Neural progenitor cell (in vitro differentiated cells): ENCODE results near the gene MAST2. TPM values are rescaled to one million over a fixed set of nuclear protein-coding genes. Genes with fewer than 3 reads are reported as not detected.

ENCODE experiments used
- DNase-seq: peaks from one replicate; pipeline ENCODE4 v3.0.0-alpha.2; 2016; ENCODE audit warnings: low spot score
- H2AFZ ChIP-seq: fragments of 200-600 bp; sonication (generic); replicated peaks from 2 replicates; pipeline ENCODE4 v1.6.1; 2016; ENCODE audit warnings: antibody characterized with exemption
- H3F3A ChIP-seq: fragments of 200-600 bp; sonication (generic); 2 replicates; pipeline ENCODE4 v1.6.1; 2016; ENCODE audit warnings: antibody characterized with exemption, low read depth
- H3K27ac ChIP-seq: fragments of 200-600 bp; sonication (generic); 2 replicates; pipeline ENCODE4 v1.5.1; 2016; ENCODE audit warnings: mild to moderate bottlenecking
- H3K27me3 ChIP-seq: fragments of 200-600 bp; sonication (generic); 2 replicates; pipeline ENCODE4 v1.6.1; 2016; ENCODE audit warnings: mild to moderate bottlenecking, moderate library complexity
- H3K36me3 ChIP-seq: fragments of 200-600 bp; sonication (generic); 2 replicates; pipeline ENCODE4 v1.5.1; 2016
- H3K4me1 ChIP-seq: fragments of 200-600 bp; sonication (generic); 2 replicates; pipeline ENCODE4 v1.6.1; 2016; ENCODE audit warnings: mixed run types
- H3K4me2 ChIP-seq: fragments of 200-600 bp; sonication (generic); 2 replicates; pipeline ENCODE4 v1.6.1; 2016
- H3K4me3 ChIP-seq: fragments of 200-600 bp; sonication (generic); 2 replicates; pipeline ENCODE4 v1.5.1; 2016
- H3K79me2 ChIP-seq: fragments of 200-600 bp; sonication (generic); 2 replicates; pipeline ENCODE4 v1.6.1; 2016; ENCODE audit warnings: low read depth
- H3K9ac ChIP-seq: fragments of 200-600 bp; sonication (generic); 2 replicates; pipeline ENCODE4 v1.6.1; 2016
- H3K9me3 ChIP-seq: fragments of 200-600 bp; sonication (generic); 2 replicates; pipeline ENCODE4 v1.5.1; 2016; ENCODE audit warnings: low read depth
- H4K20me1 ChIP-seq: fragments of 200-600 bp; sonication (generic); 2 replicates; pipeline ENCODE4 v1.6.1; 2016; ENCODE audit warnings: low read depth
- H3K27ac Mint-ChIP-seq: 3 replicates; pipeline ENCODE4 v1.8.0; 2021; ENCODE audit warnings: mixed read lengths
- H3K27me3 Mint-ChIP-seq: 2 replicates; pipeline ENCODE4 v1.8.0; 2022; ENCODE audit warnings: low read depth, mild to moderate bottlenecking, inconsistent platforms, moderate library complexity, mixed read lengths; ENCODE audit not compliant: insufficient read depth
- H3K36me3 Mint-ChIP-seq: 3 replicates; pipeline ENCODE4 v1.8.0; 2021; ENCODE audit warnings: mixed read lengths
- H3K4me1 Mint-ChIP-seq: 3 replicates; pipeline ENCODE4 v1.8.0; 2021; ENCODE audit warnings: mixed read lengths
- H3K4me3 Mint-ChIP-seq: 3 replicates; pipeline ENCODE4 v1.8.0; 2021; ENCODE audit warnings: mild to moderate bottlenecking, moderate library complexity, mixed read lengths
- H3K9me3 Mint-ChIP-seq: 3 replicates; pipeline ENCODE4 v1.8.0; 2020; ENCODE audit warnings: mixed read lengths
- EZH2 ChIP-seq: fragments of 200-600 bp; sonication (generic); IDR thresholded peaks from 2 replicates; pipeline ENCODE4 v1.6.1; 2017; ENCODE audit warnings: antibody characterized with exemption, mild to moderate bottlenecking, moderate library complexity
- EZH2phosphoT487 ChIP-seq: fragments of 200-600 bp; sonication (generic); IDR thresholded peaks from 2 replicates; pipeline ENCODE4 v1.6.1; 2017; ENCODE audit warnings: antibody characterized with exemption
- total RNA-seq: library from RNA; depleted of rRNA; stranded (reverse); fragments of >200 nt; gene quantifications from 2 replicates; pipeline ENCODE4 v1.2.3, GENCODE V29; 2015; ENCODE audit warnings: low replicate concordance
- TF ChIP-seq, protein P1 (sequence below): fragments of 200-600 bp; sonication (generic); IDR thresholded peaks from 2 replicates; pipeline ENCODE4 v1.5.1; 2017; ENCODE audit warnings: antibody characterized with exemption, mild to moderate bottlenecking

MAST2 gene
- total RNA-seq, 1 donor from 2014 or later = 5.5 TPM

DNA sequence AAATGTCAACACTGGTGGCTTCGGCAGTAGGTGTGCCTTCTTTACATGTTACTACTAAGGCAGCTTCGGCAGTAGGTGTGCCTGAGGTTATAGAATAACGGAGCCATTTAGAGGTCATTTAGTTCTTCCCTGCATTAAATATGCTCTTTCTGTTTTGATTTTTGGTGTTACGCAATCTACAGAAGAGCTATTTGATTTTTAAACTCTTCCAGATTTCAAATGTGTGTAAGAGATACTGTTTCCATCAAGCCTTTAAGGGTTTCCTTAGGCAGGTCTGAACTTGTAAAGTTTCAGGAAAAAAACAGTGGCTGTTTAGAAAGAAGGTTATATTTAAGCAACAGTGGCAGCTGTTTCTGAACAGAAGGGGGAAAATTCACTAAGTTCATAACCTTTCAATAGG, 274.2 kb downstream of the MAST2 start:
- Histone ChIP-seq H3K4me3 (no peak overlapping the region), H3K36me3 (peaks cover 21% of the 10 kb centered on the region), H3K27me3 (no peaks in the 10 kb centered on the region), H3K9ac (no peak overlapping the region), H3K4me2 (no peak overlapping the region), H3K79me2 (peaks cover 74% of the 10 kb centered on the region), H3F3A (peaks cover 6% of the 10 kb centered on the region), H3K9me3 (no peaks in the 10 kb centered on the region), H4K20me1 (peaks cover 99% of the 10 kb centered on the region), H3K4me1 (peaks cover 3% of the 10 kb centered on the region), H3K27ac (peak overlapping the region; percentile 3), H2AFZ (no peak overlapping the region)
- no peaks in the 10 kb centered on the region for H3K27me3 Mint-ChIP-seq
- no peak overlapping the region for H3K4me3 Mint-ChIP-seq
- H3K36me3 Mint-ChIP-seq = peaks cover 34% of the 10 kb centered on the region
- TF ChIP-seq EZH2phosphoT487 (no peak), EZH2 (no peak)
- TF ChIP-seq, protein P1, sequence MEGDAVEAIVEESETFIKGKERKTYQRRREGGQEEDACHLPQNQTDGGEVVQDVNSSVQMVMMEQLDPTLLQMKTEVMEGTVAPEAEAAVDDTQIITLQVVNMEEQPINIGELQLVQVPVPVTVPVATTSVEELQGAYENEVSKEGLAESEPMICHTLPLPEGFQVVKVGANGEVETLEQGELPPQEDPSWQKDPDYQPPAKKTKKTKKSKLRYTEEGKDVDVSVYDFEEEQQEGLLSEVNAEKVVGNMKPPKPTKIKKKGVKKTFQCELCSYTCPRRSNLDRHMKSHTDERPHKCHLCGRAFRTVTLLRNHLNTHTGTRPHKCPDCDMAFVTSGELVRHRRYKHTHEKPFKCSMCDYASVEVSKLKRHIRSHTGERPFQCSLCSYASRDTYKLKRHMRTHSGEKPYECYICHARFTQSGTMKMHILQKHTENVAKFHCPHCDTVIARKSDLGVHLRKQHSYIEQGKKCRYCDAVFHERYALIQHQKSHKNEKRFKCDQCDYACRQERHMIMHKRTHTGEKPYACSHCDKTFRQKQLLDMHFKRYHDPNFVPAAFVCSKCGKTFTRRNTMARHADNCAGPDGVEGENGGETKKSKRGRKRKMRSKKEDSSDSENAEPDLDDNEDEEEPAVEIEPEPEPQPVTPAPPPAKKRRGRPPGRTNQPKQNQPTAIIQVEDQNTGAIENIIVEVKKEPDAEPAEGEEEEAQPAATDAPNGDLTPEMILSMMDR = no peak
- peaks cover 2% of the 10 kb centered on the region for H3K4me1 Mint-ChIP-seq
- H3K9me3 Mint-ChIP-seq = no peaks in the 10 kb centered on the region
- no peak for DNase-seq
- no peak overlapping the region for H3K27ac Mint-ChIP-seq

DNA sequence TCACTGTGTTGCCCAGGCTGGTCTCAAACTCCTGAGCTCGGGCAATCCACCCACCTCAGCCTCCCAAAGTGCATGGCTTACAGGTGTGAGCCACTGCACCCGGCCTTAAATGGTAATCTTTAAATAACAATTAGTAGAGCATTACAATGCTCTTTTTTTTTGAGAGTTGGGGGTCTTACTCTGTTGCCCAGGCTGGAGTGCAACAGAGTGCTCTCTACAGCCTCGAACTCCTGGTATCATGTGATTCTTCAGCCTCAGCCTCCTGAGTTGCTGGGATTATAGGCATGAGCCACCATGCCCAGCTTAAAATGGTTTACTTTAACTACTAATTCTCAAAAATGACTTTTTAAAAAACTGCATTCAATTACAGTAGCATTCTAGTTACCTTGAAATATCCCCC, 276.8 kb downstream of the MAST2 start:
- Histone ChIP-seq H3K9ac (no peak overlapping the region), H3F3A (peaks cover 6% of the 10 kb centered on the region), H3K27me3 (no peaks in the 10 kb centered on the region), H3K4me1 (no peaks in the 10 kb centered on the region), H3K36me3 (peaks cover 26% of the 10 kb centered on the region), H3K79me2 (peaks cover 92% of the 10 kb centered on the region), H3K27ac (no peak overlapping the region), H2AFZ (no peak overlapping the region), H4K20me1 (peaks cover 100% of the 10 kb centered on the region), H3K4me2 (no peak overlapping the region), H3K9me3 (no peaks in the 10 kb centered on the region), H3K4me3 (no peak overlapping the region)
- DNase-seq = no peak
- no peak overlapping the region for H3K27ac Mint-ChIP-seq
- peaks cover 6% of the 10 kb centered on the region for H3K9me3 Mint-ChIP-seq
- no peaks in the 10 kb centered on the region for H3K4me1 Mint-ChIP-seq
- H3K27me3 Mint-ChIP-seq = no peaks in the 10 kb centered on the region
- H3K4me3 Mint-ChIP-seq = no peak overlapping the region
- H3K36me3 Mint-ChIP-seq = peaks cover 36% of the 10 kb centered on the region
- TF ChIP-seq, protein P1 = no peak
- no peak for TF ChIP-seq EZH2phosphoT487

DNA sequence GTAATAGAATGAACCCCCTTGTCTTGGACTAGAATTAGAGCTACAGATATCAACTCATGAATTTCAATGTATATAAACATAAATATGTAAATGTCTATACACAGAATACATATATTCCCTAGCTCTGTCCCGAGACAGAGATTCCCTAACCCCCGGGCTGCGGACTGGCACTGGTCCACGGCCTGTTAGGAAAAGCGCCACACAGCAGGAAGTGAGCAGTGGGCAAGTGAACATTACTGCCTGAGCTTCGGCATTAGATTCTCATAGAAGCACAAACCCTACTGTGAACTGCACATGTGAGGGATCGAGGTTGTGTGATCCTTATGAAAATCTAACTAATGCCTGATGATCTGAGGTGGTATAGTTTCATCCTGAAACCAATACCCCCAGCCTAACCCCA, 277.8 kb downstream of the MAST2 start:
- DNase-seq = no peak
- H3K36me3 ChIP-seq = peaks cover 17% of the 10 kb centered on the region
- H3K4me2 ChIP-seq = no peak overlapping the region
- Mint-ChIP-seq H3K4me1 (no peaks in the 10 kb centered on the region), H3K27ac (no peak overlapping the region), H3K4me3 (no peak overlapping the region), H3K27me3 (no peaks in the 10 kb centered on the region), H3K36me3 (peaks cover 31% of the 10 kb centered on the region), H3K9me3 (peaks cover 6% of the 10 kb centered on the region)
- H3K79me2 ChIP-seq = peaks cover 96% of the 10 kb centered on the region
- H3K9ac ChIP-seq = no peak overlapping the region
- H3K27ac ChIP-seq = no peak overlapping the region
- H3F3A ChIP-seq = peaks cover 15% of the 10 kb centered on the region
- no peaks in the 10 kb centered on the region for H3K4me1 ChIP-seq
- H3K9me3 ChIP-seq = no peaks in the 10 kb centered on the region
- H3K4me3 ChIP-seq = no peak overlapping the region
- no peaks in the 10 kb centered on the region for H3K27me3 ChIP-seq
- peaks cover 100% of the 10 kb centered on the region for H4K20me1 ChIP-seq
- no peak overlapping the region for H2AFZ ChIP-seq
- TF ChIP-seq, protein P1 = no peak
- no peak for TF ChIP-seq EZH2
- no peak for TF ChIP-seq EZH2phosphoT487
